Neural crest cell (in vitro differentiated cells): Measurements from ENCODE around the gene GIMAP8. TPM values are rescaled to one million over a fixed set of nuclear protein-coding genes. Genes with fewer than 3 reads are reported as not detected.
"Not testable (repeated sequence)": the region's sequence is repeated elsewhere in the genome, so short reads cannot be mapped to it uniquely, and the experiment has no call there.

Experiments
- DNase-seq: peaks from one replicate; pipeline ENCODE4 v3.0.0; 2021; ENCODE audit warnings: low read depth, mixed read lengths, low spot score
- H3K27ac Mint-ChIP-seq: one replicate; pipeline ENCODE4 v1.8.0; 2021; ENCODE audit warnings: mild to moderate bottlenecking, mixed read lengths; ENCODE audit not compliant: unreplicated experiment
- H3K27me3 Mint-ChIP-seq: 2 replicates; pipeline ENCODE4 v1.8.0; 2021; ENCODE audit warnings: low read depth, mild to moderate bottlenecking, mixed read lengths
- H3K36me3 Mint-ChIP-seq: 2 replicates; pipeline ENCODE4 v1.8.0; 2021; ENCODE audit warnings: low read depth, mild to moderate bottlenecking, mixed read lengths
- H3K4me1 Mint-ChIP-seq: 2 replicates; pipeline ENCODE4 v1.8.0; 2021; ENCODE audit warnings: mixed read lengths
- H3K4me3 Mint-ChIP-seq: one replicate; pipeline ENCODE4 v1.8.0; 2021; ENCODE audit warnings: mild to moderate bottlenecking, mixed read lengths
- H3K9me3 Mint-ChIP-seq: 2 replicates; pipeline ENCODE4 v1.8.0; 2021; ENCODE audit warnings: mixed read lengths
- total RNA-seq: library from RNA; stranded (reverse); gene quantifications from 2 replicates; pipeline ENCODE4 v1.2.1, GENCODE V29; 2021
- TF ChIP-seq, protein P1 (sequence below): fragments of 200-600 bp; sonication (generic); conservative IDR thresholded peaks from 2 replicates; pipeline ENCODE4 v1.5.0; 2021; ENCODE audit warnings: antibody characterized with exemption, mild to moderate bottlenecking

Gene GIMAP8
- total RNA-seq, 1 donor from 2014 or later = not detected

DNA sequence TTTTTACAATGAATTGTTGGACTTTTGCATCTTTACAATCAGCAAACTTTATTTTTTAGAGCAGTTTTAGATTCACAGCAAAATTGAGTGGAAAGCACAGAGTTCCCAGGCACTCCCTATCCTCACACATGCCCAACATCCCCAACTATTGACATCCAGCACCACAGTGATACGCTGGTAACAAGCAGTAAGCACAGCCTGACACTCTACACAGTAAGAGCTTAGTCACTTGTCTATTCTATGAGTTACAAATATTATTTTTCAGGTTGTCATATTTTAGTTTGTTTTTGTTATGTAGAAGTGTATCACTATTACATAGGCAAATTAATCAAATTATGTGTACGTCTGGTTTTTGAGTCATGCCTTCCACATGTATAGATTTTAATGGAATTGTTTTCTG, 37.2 kb downstream of the GIMAP8 start:
- Mint-ChIP-seq H3K27ac (no peak overlapping the region), H3K36me3 (no peaks in the 10 kb centered on the region), H3K4me3 (no peak overlapping the region), H3K4me1 (peaks cover 4% of the 10 kb centered on the region), H3K27me3 (peaks cover 34% of the 10 kb centered on the region), H3K9me3 (no peaks in the 10 kb centered on the region)
- TF ChIP-seq, protein P1, sequence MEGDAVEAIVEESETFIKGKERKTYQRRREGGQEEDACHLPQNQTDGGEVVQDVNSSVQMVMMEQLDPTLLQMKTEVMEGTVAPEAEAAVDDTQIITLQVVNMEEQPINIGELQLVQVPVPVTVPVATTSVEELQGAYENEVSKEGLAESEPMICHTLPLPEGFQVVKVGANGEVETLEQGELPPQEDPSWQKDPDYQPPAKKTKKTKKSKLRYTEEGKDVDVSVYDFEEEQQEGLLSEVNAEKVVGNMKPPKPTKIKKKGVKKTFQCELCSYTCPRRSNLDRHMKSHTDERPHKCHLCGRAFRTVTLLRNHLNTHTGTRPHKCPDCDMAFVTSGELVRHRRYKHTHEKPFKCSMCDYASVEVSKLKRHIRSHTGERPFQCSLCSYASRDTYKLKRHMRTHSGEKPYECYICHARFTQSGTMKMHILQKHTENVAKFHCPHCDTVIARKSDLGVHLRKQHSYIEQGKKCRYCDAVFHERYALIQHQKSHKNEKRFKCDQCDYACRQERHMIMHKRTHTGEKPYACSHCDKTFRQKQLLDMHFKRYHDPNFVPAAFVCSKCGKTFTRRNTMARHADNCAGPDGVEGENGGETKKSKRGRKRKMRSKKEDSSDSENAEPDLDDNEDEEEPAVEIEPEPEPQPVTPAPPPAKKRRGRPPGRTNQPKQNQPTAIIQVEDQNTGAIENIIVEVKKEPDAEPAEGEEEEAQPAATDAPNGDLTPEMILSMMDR = no peak
- no peak for DNase-seq

DNA sequence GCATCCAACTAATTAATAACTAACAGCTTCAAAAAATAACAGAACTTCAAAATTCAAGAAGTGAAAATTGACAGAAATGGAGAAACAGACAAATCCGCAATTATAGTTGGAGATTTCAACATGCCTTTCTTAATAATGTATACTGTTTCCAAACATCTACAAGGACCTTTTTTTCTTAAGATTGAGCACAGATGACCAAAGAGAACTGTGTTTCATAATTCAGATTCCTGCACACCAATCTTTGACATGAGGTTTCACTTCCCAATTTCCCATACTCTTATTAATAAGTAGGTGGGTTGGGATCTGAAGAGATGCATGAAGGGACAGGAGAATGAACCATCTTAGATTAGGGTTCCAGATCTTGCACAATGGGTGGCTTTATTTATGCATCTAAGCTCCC, 39.4 kb downstream of the GIMAP8 start:
- H3K36me3 Mint-ChIP-seq = no peaks in the 10 kb centered on the region
- TF ChIP-seq, protein P1 = no peak
- DNase-seq = no peak
- no peaks in the 10 kb centered on the region for H3K4me1 Mint-ChIP-seq
- no peak overlapping the region for H3K4me3 Mint-ChIP-seq
- H3K27me3 Mint-ChIP-seq = peaks cover 34% of the 10 kb centered on the region
- no peaks in the 10 kb centered on the region for H3K9me3 Mint-ChIP-seq
- H3K27ac Mint-ChIP-seq = no peak overlapping the region

DNA sequence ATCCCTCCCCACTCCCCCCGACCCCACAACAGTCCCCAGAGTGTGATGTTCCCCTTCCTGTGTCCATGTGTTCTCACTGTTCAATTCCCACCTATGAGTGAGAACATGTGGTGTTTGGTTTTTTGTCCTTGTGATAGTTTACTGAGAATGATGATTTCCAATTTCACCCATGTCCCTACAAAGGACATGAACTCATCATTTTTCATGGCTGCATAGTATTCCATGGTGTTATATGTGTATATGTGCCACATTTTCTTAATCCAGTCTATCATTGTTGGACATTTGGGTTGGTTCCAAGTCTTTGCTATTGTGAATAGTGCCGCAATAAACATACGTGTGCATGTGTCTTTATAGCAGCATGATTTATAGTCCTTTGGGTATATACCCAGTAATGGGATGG, 43.0 kb downstream of the GIMAP8 start:
- H3K9me3 Mint-ChIP-seq, H3K4me1 Mint-ChIP-seq, H3K36me3 Mint-ChIP-seq, DNase-seq, H3K27ac Mint-ChIP-seq, H3K4me3 Mint-ChIP-seq: not testable (repeated sequence)
- peaks cover 39% of the 10 kb centered on the region for H3K27me3 Mint-ChIP-seq

DNA sequence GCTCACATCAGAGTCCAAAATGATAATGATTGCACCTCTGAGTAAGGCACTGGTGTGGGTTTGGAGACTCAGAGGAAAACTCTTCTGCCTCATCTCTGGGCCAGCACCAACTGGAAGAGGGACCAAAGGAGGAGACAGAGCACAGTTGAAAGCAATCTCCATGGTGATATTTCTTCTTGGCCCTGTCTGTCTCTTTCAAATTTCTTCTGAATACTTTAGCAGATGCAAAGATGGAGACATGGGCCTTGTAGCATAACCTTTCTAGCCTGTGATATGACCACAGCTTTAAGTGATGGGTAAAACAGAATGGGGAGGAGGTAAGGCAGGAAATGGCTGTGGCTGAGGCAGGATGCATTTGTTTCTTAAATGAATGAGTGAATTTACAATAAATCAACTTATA, 52.1 kb downstream of the GIMAP8 start:
- no peak overlapping the region for H3K4me3 Mint-ChIP-seq
- no peak overlapping the region for H3K27ac Mint-ChIP-seq
- TF ChIP-seq, protein P1 = no peak
- peaks cover 5% of the 10 kb centered on the region for H3K9me3 Mint-ChIP-seq
- no peak for DNase-seq
- peaks cover 29% of the 10 kb centered on the region for H3K27me3 Mint-ChIP-seq
- no peaks in the 10 kb centered on the region for H3K4me1 Mint-ChIP-seq
- no peaks in the 10 kb centered on the region for H3K36me3 Mint-ChIP-seq

DNA sequence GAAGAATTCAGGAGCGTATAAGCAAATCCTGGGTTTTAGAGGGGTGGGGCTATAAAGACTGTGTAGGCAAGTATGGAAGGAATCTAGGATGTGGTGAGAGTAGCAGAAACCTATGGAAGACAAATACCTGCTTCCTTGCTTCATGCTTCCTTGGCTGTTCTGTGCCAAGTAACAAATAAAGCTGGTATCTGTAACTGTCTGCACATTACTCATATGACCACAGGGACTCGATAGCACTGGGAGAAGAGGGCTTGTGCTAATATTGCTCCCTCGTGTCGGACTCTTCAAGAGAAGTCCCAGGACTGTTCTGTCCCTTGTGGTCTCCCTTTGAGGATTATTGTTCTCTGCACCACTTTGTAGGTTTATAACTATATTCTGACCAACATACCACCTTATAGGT, 52.7 kb downstream of the GIMAP8 start:
- no peak overlapping the region for H3K4me3 Mint-ChIP-seq
- no peak for DNase-seq
- H3K9me3 Mint-ChIP-seq = peaks cover 5% of the 10 kb centered on the region
- TF ChIP-seq, protein P1 = no peak
- peaks cover 23% of the 10 kb centered on the region for H3K27me3 Mint-ChIP-seq
- no peaks in the 10 kb centered on the region for H3K36me3 Mint-ChIP-seq
- H3K27ac Mint-ChIP-seq = no peak overlapping the region
- H3K4me1 Mint-ChIP-seq = no peaks in the 10 kb centered on the region

DNA sequence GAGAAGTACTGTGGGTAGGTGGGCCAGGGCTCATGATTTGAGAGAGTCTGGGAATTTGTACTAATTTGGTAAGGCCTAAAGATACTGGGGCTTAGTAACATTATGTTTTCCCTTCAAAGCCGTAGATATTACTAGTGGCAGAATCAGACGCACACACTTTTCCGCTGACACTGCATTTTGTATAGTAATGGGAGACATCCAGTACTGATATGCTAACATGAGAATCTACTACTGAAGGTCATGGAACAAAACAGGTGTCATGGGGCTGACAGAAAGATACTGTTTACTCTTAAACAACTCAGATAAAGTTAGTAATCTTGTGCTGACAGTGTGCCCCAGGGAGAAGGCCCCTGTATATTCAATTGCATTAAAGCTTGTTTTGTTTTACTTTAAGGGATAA, 53.2 kb downstream of the GIMAP8 start:
- Mint-ChIP-seq H3K4me1 (no peaks in the 10 kb centered on the region), H3K4me3 (no peak overlapping the region), H3K27me3 (peaks cover 20% of the 10 kb centered on the region), H3K9me3 (peaks cover 5% of the 10 kb centered on the region), H3K27ac (no peak overlapping the region), H3K36me3 (no peaks in the 10 kb centered on the region)
- DNase-seq = no peak
- TF ChIP-seq, protein P1 = no peak
